ENCODE data around the gene BACH2.
"Not testable (repeated sequence)": the region's sequence is repeated elsewhere in the genome, so short reads cannot be mapped to it uniquely, and the experiment has no call there.

The BACH2 gene

DNA sequence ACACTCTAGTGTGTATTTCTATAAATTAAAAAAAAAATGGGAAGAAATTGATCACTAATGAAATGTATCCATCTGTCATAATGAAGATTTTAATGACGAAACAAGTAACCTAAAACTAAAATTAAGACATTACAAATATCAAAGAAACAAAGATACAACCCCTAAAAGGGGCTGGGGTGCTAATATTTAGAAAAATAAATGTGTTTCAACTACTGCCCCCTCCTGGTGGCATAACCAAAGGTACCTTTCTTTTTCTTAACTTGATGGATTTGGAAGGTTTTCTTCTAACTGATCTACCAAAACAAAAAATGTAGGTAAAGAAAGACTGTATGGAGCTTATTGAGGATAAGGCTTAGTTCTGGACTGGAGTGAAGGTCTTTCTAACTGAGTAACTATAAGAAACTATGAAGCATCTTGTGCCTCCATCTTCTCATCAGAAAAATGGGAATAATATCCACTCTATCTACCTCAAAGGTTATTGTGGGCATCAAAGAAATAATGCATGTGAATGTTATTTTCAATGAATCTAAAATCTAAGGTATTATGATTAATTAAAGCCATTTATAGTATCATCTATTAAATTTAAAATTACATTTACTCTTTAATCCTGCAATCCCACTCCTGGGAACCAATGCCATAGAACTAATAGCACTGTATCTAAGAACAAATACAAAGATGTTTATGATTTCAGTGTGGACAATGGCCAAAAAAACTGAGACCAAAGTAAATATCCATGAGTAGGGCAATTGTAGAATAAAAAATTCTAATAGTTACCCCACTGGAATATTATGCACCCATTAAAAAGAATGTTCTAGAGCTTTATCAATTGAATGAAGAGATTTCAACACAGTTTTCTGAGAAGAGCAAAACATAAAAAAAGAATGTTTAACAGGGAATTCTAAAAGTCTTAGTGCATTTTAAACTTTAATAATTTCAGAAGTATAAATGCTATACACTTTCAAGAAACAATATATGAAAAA is 117.2 kb downstream of the BACH2 start:
- no peak for DNase-seq

DNA sequence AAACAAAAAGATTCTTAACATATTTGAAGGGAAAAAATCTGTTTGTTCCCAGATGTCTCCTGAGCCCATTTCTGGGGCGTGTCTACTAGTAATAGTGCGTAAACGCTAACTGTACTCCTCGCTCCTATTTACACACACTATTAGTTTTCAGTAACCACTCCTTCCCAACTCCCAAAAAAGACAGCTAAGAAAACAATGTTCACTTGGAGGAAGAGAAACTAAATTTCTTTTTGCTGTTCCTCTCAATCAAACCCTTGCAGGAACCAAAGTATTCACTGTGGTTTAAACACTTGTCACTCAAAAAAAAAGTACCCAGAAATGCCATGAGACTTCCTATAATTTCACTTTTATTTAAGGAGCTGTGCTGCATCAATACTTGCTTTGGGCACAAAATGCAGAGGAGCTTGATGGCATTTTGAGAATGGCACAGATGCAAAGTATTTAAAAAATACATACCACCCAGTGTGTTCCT is 118.2 kb downstream of the BACH2 start:
- no peak for DNase-seq

DNA sequence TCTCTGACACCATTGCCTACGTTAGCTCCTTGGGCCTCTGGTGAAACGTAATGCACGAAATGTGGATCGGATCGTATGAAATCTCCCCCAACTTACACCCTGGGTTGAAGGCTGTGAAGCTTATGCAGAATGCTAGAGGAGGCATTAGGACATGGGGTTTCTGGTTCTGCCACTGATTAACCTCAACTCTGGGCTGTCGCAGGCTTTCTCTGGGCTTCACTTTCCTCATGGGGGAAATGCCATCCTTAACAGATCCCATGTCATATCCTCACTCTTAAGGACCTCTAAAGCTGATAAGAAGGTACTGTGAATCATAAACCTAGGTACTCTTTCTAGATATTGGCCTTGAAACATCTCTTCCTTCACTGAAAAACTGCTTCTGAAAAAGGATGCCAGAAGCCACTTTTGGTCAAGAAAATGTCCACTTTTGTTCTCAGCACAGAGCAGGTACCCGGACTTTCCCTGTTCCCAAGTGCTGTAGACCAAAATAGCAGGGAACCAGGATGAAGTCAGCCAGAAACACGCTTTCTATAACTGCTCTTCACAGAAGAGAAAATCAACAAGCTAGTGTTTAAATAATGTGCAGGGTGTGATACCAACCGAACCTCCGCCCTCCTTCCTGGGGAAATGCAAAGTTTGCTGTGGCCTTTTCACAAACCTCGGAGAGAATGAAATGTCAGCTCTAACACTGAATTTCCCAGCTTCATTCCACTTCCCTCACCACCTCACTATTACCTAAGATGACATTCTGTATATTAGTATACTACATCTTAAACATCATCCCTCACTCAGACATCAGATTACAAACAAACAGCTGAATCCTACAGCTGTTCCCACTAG is 118.9 kb downstream of the BACH2 start:
- DNase-seq: no peak

DNA sequence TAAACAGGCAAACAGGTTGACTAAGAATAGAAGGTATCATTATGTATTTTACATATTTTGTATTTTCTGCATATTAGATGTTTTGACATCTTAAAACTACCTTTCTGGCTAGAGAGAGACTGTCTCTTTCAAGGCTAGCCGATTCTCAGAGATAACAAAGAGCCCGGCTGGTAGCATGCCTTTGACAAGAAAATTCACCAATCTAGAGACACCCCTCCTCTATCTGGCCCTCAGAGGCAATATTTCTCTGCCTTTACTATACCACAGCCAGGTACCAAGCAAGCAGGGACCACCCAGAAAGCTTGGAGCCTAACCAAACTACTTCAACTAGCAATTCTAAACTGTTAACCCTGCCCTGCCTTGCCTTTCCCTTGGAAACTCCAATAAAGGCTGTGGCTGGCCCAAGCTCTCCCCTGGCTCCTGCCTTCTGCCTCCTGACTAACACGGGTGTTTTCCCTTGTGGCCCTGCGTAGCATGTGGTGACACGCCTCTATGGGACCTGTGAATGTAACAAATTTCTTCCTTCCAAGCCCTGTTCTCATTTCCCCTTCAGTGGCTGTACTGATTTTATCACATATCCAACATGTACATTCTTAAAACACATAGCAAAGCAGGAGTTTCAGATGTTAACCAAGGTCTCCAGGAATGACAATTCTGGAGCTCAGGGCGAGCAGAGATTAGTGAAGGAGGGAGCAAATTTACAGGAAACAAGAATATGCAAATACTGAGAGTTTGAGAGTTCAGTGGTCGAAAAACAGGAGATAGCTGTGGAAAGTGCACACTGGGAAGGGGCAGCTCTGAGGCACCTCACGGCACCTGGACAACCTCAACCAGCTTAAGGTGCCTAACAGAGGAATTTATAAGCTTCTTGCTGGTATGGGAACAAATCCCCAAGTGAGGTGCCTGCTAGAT is 120.8 kb downstream of the BACH2 start:
- peak; percentile 70 for DNase-seq

DNA sequence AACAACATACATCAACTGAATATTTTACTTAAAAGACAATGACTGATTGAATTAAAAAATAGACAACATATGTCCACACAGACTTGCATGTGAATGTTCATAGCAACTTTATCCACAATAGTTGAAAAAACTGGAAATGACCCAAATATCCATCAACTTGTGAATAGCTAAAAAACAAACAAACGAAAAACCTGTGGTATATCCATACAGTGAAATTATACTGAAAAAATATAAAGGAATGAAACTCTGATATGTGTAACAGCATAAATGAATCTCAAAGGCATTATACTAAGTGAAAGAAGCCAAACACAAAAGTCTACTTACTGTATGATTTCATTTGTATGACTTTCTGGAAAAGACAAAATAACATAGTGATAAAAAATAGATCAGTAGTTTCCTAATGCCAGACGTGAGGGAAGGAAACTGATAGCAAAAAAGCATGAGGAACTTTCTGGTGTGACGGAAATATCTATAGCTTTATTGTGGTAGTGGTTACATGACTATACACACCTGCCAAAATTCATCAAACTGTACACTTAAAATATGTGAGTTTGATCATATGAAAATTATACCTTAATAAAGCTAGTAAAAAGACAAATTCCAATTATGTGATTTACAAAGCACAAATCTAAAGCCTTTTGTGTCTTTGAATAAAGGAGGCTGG is 123.2 kb downstream of the BACH2 start:
- DNase-seq: no peak

DNA sequence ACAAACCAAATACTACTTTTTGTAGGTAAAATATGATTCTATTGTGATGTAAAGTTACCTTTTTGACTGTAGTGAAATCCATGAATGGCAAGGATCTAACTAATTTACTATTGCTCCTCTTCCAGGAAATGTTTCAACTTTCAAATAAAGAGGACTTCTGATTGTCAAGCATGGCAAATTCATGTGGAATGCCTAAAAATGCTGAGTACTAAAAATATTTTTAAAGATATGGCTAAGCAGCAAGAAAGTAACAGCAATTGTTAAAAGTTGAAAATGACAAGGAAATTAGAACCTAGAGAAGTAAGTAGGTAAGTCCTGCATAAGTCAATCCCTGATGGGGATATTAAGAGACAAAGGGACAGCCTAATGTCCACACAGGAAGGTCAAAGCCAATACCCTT is 126.0 kb downstream of the BACH2 start:
- no peak for DNase-seq

DNA sequence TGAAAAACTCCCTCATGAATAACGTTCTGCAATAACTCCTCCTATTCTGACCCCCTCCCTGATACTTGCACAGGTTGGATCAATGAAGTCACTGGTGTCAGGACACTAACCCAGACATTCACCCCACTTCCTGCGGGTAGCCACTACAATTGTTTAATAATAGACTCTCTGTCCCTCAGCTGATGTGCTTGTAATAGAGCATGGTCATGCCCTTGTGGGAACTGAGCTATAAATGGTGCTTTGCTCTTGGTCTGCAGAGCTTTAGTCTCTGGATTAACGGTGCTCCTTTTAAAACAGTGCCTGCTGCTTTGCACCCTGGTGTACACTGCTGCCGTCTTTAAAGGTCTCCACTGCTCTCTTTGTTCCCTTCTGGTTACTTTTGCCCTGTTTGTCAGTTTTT is 127.3 kb downstream of the BACH2 start:
- no peak for DNase-seq

DNA sequence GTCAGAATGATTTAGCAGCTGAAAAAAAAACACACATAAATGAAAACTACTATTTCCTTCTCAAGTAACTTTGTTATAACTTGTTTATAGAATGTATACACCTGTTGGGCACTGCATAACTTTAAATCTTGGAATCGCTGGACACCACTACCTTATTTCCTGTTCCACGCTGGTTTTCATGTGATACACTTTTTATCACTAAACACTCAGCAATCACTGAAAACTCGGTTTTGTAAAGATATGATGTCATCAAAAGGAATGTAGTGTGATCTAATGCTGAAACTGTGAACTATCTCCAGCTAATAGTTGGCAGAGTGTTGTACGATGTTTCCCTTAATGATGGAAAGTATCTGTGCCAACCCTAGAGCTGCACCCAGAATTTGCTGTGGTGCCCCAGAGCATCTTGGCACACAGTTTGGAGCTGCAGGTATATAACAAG is 127.9 kb downstream of the BACH2 start:
- no peak for DNase-seq

DNA sequence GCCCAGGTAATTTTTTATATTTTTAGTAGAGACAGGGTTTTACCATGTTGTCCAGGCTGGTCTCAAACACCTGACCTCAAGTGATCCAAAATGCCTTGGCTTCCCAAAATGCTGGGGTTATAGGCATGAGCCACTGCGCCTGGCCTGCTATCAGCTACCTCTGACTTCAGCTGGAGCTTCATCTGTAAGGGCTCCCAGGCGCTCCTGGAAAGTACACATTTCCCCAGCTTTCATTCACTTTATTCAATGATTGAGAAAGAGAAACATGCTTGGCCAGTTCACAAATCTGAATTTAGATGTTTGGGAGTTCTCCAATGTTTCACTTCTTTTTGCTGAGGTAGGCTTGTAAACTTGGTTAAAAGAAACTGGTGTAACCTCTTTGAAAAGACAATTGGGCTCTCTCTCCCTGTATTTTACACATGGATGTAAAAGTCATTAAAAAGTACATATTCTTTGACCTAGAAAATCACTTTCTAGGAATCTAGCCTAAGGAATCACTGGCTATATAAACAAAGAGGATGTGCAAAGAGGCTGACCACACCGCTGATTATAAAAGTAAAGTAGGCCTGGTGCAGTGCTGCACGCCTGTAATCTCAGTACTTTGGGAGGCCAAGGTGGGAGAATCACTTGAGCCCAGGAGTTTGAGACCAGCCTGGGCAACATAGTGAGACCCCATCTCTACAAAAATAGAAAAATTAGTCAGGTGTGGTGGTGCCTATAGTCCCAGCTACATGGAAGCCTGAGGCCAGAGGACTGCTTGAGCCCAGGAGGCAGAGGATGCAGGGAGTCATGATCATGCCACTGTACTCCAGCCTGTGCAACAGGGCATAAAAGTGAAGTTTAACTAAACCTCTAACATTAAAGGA is 128.9 kb downstream of the BACH2 start:
- DNase-seq: no peak

DNA sequence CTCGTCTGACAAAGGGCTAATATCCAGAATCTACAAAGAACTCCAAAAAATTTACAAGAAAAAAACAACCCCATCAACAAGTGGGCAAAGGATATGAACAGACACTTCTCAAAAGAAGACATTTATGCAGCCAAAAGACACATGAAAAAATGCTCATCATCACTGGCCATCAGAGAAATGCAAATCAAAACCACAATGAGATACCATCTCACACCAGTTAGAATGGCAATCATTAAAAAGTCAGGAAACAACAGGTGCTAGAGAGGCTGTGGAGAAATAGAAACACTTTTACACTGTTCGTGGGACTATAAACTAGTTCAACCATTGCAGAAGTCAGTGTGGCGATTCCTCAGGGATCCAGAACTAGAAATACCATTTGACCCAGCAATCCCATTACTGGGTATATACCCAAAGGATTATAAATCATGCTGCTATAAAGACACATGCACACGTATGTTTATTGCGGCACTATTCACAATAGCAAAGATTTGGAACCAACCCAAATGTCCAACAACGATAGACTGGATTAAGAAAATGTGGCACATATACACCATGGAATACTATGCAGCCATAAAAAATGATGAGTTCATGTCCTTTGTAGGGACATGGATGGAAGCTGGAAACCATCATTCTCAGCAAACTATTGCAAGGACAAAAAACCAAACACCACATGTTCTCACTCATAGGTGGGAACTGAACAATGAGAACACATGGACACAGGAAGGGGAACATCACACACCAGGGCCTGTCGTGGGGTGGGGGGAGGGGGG is 130.3 kb downstream of the BACH2 start:
- DNase-seq: not testable (repeated sequence)

DNA sequence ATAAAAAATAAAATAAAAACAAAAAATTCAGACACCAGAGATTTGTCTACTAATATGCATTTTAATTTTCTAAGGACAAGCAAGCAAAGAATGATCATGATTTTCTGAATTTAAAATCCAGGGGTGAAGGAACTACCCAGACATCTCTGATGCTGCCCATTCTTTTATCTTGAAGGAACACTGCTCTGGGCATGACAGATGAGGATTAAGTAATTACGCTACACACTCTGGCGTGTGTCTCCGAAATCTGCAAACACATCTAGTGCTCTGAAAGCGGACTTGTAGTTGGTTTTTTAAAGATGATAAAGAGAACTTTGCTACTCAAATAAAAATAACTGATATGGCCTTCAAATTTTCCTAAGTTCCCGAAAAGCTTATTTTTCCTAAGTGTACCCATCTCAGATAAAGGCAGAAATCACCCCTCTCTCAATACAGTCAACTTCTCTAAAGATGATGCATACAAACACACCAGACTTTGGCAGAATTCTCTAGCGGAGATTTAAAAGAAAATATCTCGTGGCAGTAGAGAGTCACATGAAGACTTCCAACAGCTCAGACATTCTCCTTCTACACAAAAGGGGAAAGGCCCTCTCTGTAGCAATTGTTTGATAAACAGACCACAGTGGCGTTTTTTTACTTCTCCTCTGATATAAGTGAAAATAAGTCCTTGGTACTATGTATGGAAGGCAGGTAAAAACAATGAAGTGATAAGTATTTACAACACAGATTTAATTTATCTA is 133.8 kb downstream of the BACH2 start:
- no peak for DNase-seq

DNA sequence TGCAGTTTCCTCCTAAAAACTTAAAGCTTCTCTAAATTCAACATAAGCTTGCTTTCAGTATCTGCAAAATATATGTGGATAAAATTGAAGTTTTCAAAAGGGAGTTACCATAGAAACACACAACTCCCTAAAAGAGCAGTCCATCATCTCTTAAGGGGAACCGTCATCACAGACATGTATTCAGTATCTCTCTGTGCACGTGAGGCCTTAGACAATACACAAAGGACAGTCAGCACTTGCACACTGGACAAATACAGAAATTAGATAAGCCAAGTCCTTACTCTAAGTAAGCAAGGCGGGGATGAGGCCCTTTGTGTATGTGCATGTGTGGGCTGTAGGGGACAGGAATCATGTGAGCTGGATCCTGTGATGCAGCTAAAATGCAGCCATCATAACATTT is 136.6 kb downstream of the BACH2 start:
- no peak for DNase-seq

DNA sequence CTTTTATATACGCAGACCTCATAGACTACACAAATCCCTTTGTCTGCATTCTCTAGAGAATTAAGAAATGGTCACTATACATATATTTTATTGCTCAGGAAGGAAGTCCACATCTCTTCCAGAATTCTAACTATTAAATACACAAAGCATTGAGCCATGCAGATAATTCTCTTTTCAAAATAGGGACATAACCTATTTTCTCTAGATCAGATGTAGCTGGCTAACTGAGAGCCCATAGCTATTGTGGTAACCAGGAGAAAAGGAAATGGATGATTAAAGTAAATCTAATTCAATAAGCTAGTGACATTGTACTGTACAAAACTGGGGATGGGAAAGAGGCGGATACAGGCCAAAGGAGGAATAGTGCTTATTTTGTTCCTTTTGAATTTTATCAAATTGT is 137.2 kb downstream of the BACH2 start:
- no peak for DNase-seq

DNA sequence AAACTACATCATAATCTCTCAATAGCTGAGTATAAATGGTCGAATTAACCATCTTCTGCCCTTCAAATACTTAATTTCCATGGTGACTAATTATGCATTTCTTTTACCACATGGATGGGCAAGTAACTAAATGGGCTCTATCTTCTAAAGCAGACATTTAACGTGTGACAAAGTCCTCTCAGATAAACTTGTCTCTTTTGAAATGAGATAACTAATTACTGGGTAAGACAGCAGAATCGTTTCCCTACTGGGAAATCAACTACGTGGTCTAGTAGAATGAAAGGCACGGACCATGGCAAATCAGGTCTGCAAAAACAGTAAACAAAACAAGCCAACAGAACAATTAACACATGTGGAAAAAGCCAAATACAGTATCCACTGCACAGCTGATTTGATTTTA is 137.7 kb downstream of the BACH2 start:
- DNase-seq: no peak

DNA sequence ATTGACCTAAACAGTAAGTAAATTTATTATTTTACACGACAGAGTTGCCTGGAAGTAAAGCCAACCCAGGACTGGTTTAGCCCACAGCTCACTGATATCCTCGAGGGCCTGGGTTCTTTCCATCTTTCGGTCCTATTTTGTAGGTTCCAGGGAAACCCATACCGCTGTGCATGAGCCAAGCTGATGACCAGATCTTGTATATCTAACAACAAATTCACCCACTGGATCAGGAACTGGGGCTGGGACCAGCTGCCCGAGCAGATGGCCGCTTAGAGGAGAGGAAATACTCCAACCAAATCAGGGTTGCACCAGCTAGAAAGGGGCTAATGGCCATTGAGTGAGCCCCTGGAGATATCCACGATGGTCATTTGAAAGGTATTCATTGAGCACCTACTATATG is 139.2 kb downstream of the BACH2 start:
- DNase-seq: no peak

DNA sequence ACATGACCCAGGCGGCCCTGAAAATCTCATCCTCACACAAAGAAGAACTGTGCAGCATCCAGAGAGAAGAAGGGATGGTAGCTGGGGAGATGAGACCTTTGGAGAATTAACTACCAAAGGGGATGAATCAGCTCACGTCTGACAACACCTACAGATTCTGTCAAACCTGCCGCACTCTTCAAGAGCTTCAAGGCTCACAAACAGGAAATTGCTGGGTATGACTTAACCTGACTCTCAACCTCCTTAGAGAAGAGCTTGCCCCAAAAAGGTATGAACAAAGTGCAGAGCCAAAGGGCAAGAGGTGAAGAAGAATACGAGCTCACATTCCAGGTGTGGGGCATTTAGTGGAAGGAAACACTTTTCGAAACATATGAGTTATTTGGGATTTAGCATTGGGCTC is 139.8 kb downstream of the BACH2 start:
- peak; percentile 48 for DNase-seq

DNA sequence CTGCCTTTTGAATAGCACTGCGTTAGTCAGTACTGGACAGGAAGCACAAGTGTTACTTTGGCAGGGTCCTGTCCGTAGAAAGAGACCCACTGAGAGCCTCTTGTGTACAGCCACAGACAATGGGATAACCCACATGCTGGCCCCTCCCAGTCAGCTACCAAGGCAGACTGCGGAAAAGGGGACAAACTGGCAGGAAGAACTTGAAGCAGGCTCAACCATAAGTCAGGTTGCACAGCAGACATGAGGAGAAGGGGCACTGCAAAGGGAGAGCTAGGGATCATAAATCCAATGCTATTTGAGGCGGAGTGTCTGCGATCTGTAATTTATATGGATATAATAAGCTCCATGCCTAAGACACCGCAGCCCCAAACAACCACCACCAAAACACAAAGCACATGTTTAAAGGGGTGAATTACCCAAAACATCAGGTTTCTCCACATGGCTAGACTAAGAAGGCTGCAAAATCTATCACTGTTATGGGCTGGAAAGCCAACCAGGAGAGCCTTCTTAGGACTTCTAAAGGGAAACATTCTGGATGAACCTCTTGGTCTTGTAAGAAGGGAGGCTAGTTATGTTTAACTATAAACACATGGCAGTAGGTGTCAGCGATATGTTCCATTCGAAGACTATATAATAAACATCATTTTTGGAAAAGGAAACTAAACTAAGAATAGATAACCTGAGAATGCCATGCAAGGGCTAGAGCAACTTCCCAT is 141.7 kb downstream of the BACH2 start:
- DNase-seq: no peak

DNA sequence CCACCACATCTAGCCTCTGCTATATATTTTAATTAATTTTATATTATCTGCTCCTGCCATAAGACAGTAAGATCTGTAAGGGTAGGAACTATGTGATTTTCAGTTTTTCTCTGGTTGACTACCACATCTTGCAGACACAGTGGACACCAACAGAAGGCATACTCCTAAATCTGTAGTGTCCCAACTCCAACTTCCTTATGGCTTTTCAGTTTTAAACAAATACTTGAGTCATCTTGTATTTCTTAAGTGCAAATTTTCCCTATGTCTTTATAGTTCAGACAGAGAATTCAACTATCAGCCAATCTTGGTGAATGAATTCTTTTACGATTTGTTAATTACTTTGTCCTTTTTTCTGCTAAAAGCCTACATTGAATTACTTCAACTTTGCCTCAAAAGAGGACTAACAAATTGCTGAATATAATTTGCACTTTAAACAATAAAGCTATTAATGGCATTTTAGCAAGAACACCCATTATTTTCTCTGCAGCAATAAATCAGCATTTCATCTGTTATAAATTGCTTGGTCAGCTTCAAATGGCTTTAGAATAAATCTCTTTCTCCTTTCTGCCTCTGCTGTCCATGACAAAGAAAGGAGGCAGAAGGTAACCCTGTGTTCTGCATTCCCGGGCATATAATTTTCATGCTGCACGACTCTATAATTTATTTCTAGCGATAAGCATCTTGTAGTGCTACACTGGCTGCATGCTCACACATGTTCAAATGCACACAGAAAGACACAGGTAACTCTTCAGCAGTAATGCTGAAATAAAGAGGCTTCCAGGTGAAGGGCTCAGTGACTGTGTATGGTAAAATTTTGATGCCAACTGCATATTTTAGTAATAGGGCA is 144.8 kb downstream of the BACH2 start:
- no peak for DNase-seq

All from activated naive CD4-positive, alpha-beta T cell treated with anti-CD3 and anti-CD28 coated beads, Interleukin-2, amount 50 U/mL, for 16 hours (primary cell).